Upper lobe of left lung (tissue), 6 donors: ENCODE results near the gene HMGN1. TPM values are rescaled to one million over a fixed set of nuclear protein-coding genes. Genes with fewer than 3 reads are reported as not detected.

Source experiments
- ATAC-seq, 2 donors: fragments of 200-7000 bp; cut with Tn5 transposase; one replicate each; pipeline ENCODE4 v1.9.1; 2022; ENCODE audit warnings: mild to moderate bottlenecking in 2 of 2, moderate library complexity in 2 of 2; ENCODE audit not compliant: low FRiP score in 2 of 2
- DNase-seq, 2 donors: peaks; one replicate each; pipeline ENCODE4 v3.0.0-alpha.2; 2019 to 2020
- H3K27ac ChIP-seq, 4 donors: fragments of 200-600 bp; sonication (generic); one replicate each; pipeline ENCODE4 v1.5.1; 2016 to 2019
- H3K27me3 ChIP-seq, 4 donors: fragments of 200-600 bp; sonication (generic); one replicate each; pipeline ENCODE4 v1.5.1; 2017 to 2019
- H3K36me3 ChIP-seq, 4 donors: fragments of 200-600 bp; sonication (generic); one replicate each; pipeline ENCODE4 v1.5.1; 2016 to 2019
- H3K4me1 ChIP-seq, 4 donors: fragments of 200-600 bp; sonication (generic); one replicate each; pipeline ENCODE4 v1.5.1; 2018 to 2019
- H3K4me3 ChIP-seq, 4 donors: fragments of 200-600 bp; sonication (generic); one replicate each; pipeline ENCODE4 v1.5.1; 2017 to 2019; ENCODE audit warnings: mild to moderate bottlenecking in 2 of 4, moderate library complexity in 1 of 4
- H3K9me3 ChIP-seq, 4 donors: fragments of 200-600 bp; sonication (generic); one replicate each; pipeline ENCODE4 v1.5.1; 2018 to 2019
- CTCF ChIP-seq, 6 experiments: fragments of 450-650 bp in 4 of 6; fragments of 200-600 bp in 2 of 6; sonication (generic) in 2 of 6; IDR thresholded peaks; one replicate each; pipeline ENCODE4 v1.5.1; 2016 to 2019; ENCODE audit warnings: antibody characterized with exemption in 6 of 6
- EP300 ChIP-seq, 4 donors: sonication (generic); formaldehyde crosslinking; IDR thresholded peaks; one replicate each; pipeline ENCODE4 v1.5.1; 2017; ENCODE audit warnings: antibody characterized with exemption in 4 of 4, control low read depth in 2 of 4
- POLR2A ChIP-seq, 4 donors: fragments of 450-650 bp; IDR thresholded peaks; one replicate each; pipeline ENCODE4 v1.5.1; 2016 to 2017; ENCODE audit warnings: antibody characterized with exemption in 4 of 4, mild to moderate bottlenecking in 2 of 4
- POLR2AphosphoS5 ChIP-seq, 2 donors: sonication (generic); formaldehyde crosslinking; IDR thresholded peaks; one replicate each; pipeline ENCODE4 v1.5.1; 2017; ENCODE audit warnings: antibody characterized with exemption in 2 of 2
- WGBS, 2 donors: methylation state at CpG; one replicate each; pipeline ENCODE4 v1.1.5; 2017 to 2018; 5-methylcytosine and 5-hydroxymethylcytosine counted together
- small RNA-seq, 4 donors: library from RNA; depleted of rRNA; stranded (forward); fragments of <200 nt; gene quantifications; one replicate each; pipeline ENCODE3, GENCODE V24; 2016
- total RNA-seq, 6 donors: library from RNA; depleted of rRNA in 4 of 6; stranded (reverse); fragments of >200 nt in 4 of 6; gene quantifications; one replicate each; pipeline versions ENCODE4 v1.1.0 to v1.2.1, GENCODE V29; 2016 to 2021
- donor health status: DM: no; HTN: no; CAD: no; lungs with moderate emphysema.
- donor health status: DM: no; HTN: yes; CAD: no; lungs with severe emphysema.

Gene HMGN1
- total RNA-seq, 6 donors from 2014 or later = 80.7 to 164 (median 115) TPM

DNA sequence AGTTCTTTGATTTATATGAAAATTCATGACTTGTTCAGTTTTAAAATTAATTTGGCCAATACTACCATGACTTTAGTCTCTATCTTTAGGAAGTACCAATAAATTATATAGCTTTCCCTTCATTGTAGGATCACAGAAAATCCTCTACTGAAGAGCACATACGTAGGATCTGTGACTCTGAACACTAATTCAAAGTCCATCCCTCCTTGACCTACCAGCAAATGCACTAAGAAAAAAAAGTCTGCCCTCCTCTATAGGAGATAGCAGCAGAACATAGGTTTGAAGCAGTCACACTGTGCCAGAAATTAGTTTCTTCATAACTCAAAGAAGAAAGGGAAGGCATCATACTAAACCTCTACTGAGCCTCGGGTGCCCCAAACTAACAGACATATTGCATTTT is 52.0 kb downstream of the HMGN1 start:
- Histone ChIP-seq H3K27ac (no peak overlapping the region), H3K4me3 (no peak overlapping the region), H3K27me3 (no peaks in the 10 kb centered on the region), H3K36me3 (peaks cover 5 to 86% (median 45%) of the 10 kb centered on the region in 4 donors), H3K4me1 (no peaks in the 10 kb centered on the region), H3K9me3 (no peaks in the 10 kb centered on the region)
- WGBS, 2 donors = 90 to 95% methylated on average over 2 of the region's 2 CpGs
- no peak for ATAC-seq
- TF ChIP-seq POLR2AphosphoS5 (IDR thresholded peaks at IDR 0.05) (no peak), POLR2A (IDR thresholded peaks at IDR 0.05) (no peak), EP300 (IDR thresholded peaks at IDR 0.05) (no peak), CTCF (IDR thresholded peaks at IDR 0.05) (no peak)
- DNase-seq = no peak

Small RNA genes within 50 kb of the gene (small RNA-seq; reads per million reads assigned to genes)
- 0 reads per million in 4 donors for gene RF00019

Other genes with a start within 250 kb of the HMGN1 start
- gene PSMG1, start 165.6 kb downstream of the HMGN1 start, total RNA-seq = 10 to 100 TPM in 4 of 6 donors, 1 to 10 TPM in 2; 6.1 to 24.6 (median 19.7) TPM
- gene BRWD1, start 35.5 kb downstream of the HMGN1 start, total RNA-seq = 100 to 1,000 TPM in 1 of 6 donors, 10 to 100 TPM in 5; 23.4 to 144 (median 42.0) TPM
- gene LCA5L, start 96.7 kb upstream of the HMGN1 start, total RNA-seq = 10 to 100 TPM in 2 of 6 donors, 1 to 10 TPM in 3, not detected in 1; 1.9 to 16.6 (median 2.5) TPM
- gene SH3BGR, start 102.9 kb upstream of the HMGN1 start, total RNA-seq = 10 to 100 TPM in 1 of 6 donors, 1 to 10 TPM in 3, not detected in 2; 3.9 to 25.1 (median 4.4) TPM